Testis (tissue), 3 donors: ENCODE measurements around the gene SH3BP4. TPM values are rescaled to one million over a fixed set of nuclear protein-coding genes. Genes with fewer than 3 reads are reported as not detected.

Experiments
- DNase-seq: peaks from one replicate; pipeline ENCODE4 v3.0.0-alpha.2; 2019
- H3K27ac ChIP-seq, 2 donors: fragments of 200-600 bp; sonication (generic); one replicate each; pipeline ENCODE4 v1.5.1; 2019
- H3K27me3 ChIP-seq: fragments of 200-600 bp; sonication (generic); one replicate; pipeline ENCODE4 v1.5.1; 2019
- H3K36me3 ChIP-seq: fragments of 200-600 bp; sonication (generic); one replicate; pipeline ENCODE4 v1.5.1; 2017; ENCODE audit warnings: low read depth; ENCODE audit errors: missing control alignments
- H3K4me1 ChIP-seq: fragments of 200-600 bp; sonication (generic); one replicate; pipeline ENCODE4 v1.5.1; 2019
- H3K4me3 ChIP-seq, 2 donors: fragments of 200-600 bp; sonication (generic); one replicate each; pipeline ENCODE4 v1.5.1; 2017 to 2019
- H3K9me3 ChIP-seq: fragments of 200-600 bp; sonication (generic); one replicate; pipeline ENCODE4 v1.5.1; 2017
- CTCF ChIP-seq, 3 experiments: fragments of 450-650 bp in 2 of 3; fragments of 200-600 bp in 1 of 3; sonication (generic) in 1 of 3; IDR thresholded peaks; one replicate each; pipeline ENCODE4 v1.5.1; 2016 to 2019; ENCODE audit warnings: antibody characterized with exemption in 3 of 3, mild to moderate bottlenecking in 2 of 3, moderate library complexity in 1 of 3
- POLR2A ChIP-seq: fragments of 450-650 bp; IDR thresholded peaks from one replicate; pipeline ENCODE4 v1.6.1; 2017; ENCODE audit warnings: antibody characterized with exemption, mild to moderate bottlenecking, moderate library complexity
- WGBS, 2 donors: methylation state at CpG; one replicate each; pipeline ENCODE4 v1.1.5; 2018; 5-methylcytosine and 5-hydroxymethylcytosine counted together
- intact Hi-C: fragments of 100-400 bp; cut with DNase I; formaldehyde crosslinking; loops from one replicate; pipeline ENCODE4 v1.15.1; 2023; ENCODE audit warnings: low total_unique reads
- polyA plus RNA-seq: library from polyadenylated mRNA; stranded (reverse); fragments of 350-450 nt; fragmentation: Illumina TruSeq; extraction: RNeasy Lipid Tissue Mini Kit (QIAGEN cat#74804); gene quantifications from one replicate; pipeline ENCODE4 v1.2.3, GENCODE V29; 2014; ENCODE audit warnings: low read depth, low replicate concordance; ENCODE audit not compliant: insufficient read depth
- total RNA-seq, 2 donors: library from RNA; depleted of rRNA; stranded (reverse); fragments of >200 nt; gene quantifications; one replicate each; pipeline ENCODE4 v1.2.3, GENCODE V29; 2016

The SH3BP4 gene
- total and polyA plus RNA-seq, 3 donors from 2014 or later: 33.3 to 88.5 (median 64.4) TPM

DNA sequence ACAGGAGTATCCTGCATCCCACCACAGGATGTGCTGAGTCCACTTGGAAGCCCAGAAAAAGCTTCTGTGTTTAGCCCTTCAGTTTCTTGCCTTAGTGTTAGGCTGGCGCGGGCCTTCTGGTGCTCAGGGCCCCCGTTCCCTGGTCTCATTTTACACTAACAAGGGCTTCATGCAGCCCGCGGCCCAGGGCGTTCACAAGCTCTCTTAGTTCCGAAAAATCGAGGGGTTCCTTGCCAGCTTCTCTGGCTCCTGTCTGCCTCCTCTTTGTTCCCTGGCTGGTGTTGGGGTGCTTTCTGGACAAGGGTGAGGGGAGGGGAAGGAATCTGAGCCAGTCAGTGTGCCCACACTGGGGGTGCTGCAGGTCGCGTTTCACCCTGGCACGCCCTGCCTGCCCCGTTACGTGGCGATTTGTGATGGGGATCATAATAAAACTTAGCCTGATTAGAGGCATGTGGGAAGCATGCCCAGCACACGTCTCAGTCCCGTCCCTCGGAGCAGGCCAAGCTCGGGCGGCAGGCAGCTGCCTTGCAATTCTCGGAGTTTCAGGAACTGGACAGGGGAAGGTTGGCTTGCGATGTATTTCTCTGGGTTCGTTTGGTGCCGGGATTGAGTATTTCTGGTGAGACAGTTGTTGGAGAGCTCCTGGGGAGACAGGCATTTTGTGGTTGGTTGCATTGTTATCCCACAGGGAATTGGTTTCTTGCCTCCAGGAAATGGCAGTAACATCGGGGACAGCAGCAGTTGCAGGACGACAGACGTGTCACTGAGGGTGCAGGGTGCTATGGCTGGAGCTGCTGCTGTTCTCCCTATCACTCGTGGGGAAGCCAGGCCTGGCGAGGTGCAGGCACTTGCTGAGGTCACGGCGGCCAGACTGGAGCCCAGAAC is 22.9 kb downstream of the SH3BP4 start:
- Histone ChIP-seq H3K27me3 (no peaks in the 10 kb centered on the region), H3K27ac (peak overlapping the region in 1 of 2 donors; percentile 39), H3K4me1 (peaks cover 59% of the 10 kb centered on the region), H3K9me3 (no peaks in the 10 kb centered on the region), H3K4me3 (no peak overlapping the region), H3K36me3 (no peaks in the 10 kb centered on the region)
- TF ChIP-seq CTCF (IDR thresholded peaks at IDR 0.05) (no peak), POLR2A (no peak)
- WGBS, 2 donors: 37 to 66% methylated on average over 11 to 30 of the region's 30 CpGs
- DNase-seq: peak; percentile 60
- intact Hi-C loops: no loop called here

DNA sequence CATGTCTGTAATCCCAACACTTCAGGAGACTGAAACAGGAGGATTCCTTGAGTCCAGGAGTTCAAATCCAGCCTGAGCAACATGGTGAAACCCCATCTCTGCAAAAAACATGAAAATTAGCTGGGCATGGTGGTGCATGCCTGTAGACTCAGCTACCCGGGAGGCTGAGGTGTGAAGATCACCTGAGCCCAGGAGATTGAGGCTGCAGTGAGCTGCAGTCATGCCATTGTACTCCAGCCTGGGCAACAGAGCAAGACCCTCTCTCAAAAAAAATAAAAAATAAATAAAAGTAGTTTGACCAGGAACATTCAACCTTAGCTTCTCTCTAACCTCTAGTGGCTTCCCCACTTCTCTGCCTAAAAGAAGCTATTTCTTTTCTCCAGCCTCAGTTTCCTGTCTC is 23.8 kb downstream of the SH3BP4 start:
- TF ChIP-seq POLR2A (no peak), CTCF (IDR thresholded peaks at IDR 0.05) (no peak)
- Histone ChIP-seq H3K4me3 (no peak overlapping the region), H3K27me3 (no peaks in the 10 kb centered on the region), H3K27ac (peak overlapping the region in 1 of 2 donors; percentile 39), H3K36me3 (no peaks in the 10 kb centered on the region), H3K4me1 (peaks cover 60% of the 10 kb centered on the region), H3K9me3 (no peaks in the 10 kb centered on the region)
- WGBS, 2 donors: 93 to 100% methylated on average over 1 of the region's 1 CpG
- DNase-seq: no peak
- intact Hi-C loops: no loop called here

DNA sequence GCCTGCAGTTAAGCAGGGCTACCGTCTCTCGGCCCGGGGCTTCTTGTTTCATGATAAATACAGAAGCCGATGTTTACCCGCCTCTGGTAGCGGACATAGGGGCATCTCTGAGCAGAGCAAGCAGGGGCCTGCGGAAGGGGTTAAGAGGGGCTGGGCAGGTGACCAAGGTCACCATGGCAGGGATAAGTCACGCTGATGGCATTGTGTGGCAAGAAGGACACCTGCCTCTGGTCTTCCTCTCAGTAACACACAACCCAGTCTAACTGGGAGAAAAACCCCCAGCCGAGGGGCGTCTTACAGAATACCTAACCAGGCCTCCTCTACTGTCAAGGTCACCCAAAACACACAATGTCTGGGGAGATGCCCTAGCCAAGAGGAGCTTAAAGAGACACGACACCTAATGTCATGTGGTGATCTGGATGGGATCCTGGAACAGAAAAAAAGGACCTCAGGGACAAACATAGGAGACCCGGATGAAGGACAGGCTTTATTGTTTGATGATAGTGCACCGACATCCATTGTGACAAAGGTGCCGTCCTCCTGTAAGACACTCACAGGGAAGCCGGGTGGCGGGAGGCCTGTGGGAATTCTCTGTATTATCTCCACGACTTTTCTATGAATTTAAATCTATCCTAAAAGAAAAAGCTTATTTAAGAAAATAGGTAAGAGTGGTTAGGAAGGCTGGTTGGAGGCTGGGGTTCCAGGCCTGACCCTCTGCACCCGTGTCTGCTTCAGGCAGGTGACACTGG is 24.8 kb downstream of the SH3BP4 start:
- Histone ChIP-seq H3K27me3 (no peaks in the 10 kb centered on the region), H3K4me1 (peaks cover 71% of the 10 kb centered on the region), H3K4me3 (no peak overlapping the region), H3K9me3 (no peaks in the 10 kb centered on the region), H3K27ac (peak overlapping the region in 1 of 2 donors; percentile 18), H3K36me3 (no peaks in the 10 kb centered on the region)
- intact Hi-C loops: no loop called here
- TF ChIP-seq POLR2A: no peak
- no peak for TF ChIP-seq CTCF (IDR thresholded peaks at IDR 0.05)
- WGBS, 2 donors: 47 to 67% methylated on average over 18 of the region's 18 CpGs
- no peak for DNase-seq

- H3K27ac ChIP-seq: no peak overlapping the region
These were observed 25.4 kb downstream of the SH3BP4 start for GRCh38 chr2:234977228-234977679.

More at GRCh38 chr2:234977228-234977679, 25.4 kb downstream of the SH3BP4 start:
- Histone ChIP-seq H3K4me3 (no peak overlapping the region), H3K36me3 (no peaks in the 10 kb centered on the region), H3K27me3 (no peaks in the 10 kb centered on the region), H3K9me3 (no peaks in the 10 kb centered on the region), H3K4me1 (peaks cover 77% of the 10 kb centered on the region)
- intact Hi-C loops: no loop called here
- TF ChIP-seq POLR2A: no peak
- TF ChIP-seq CTCF (IDR thresholded peaks at IDR 0.05): no peak
- DNase-seq: no peak
- WGBS, 2 donors: 51 to 65% methylated on average over 11 to 12 of the region's 12 CpGs
